ENCODE measurements around the gene ADAMTSL3. TPM values are rescaled to one million over a fixed set of nuclear protein-coding genes. Genes with fewer than 3 reads are reported as not detected.

The ADAMTSL3 gene
- total RNA-seq, 2 donors from 2014 or later = 0.79 to 3.4 TPM

DNA sequence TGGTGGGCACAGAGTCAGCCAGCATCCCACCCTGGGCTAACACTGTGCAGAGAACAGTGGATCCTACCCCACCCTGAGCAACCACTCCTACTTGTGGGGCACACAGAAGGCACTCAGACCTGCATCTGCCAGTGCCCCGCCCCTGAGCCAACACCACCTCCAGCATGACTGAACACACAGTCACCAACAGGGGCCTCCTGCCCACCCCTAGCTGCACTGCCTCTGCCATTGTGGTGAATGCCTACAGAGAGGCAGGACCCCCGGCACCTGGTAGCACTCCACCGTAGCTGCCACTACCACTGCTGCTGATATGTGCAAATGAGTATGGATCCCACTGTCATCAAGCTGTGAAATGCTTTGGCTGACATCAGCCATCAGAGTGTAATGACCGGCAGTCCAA lies 123.1 kb downstream of the ADAMTSL3 start:
- TF ChIP-seq, protein P1, sequence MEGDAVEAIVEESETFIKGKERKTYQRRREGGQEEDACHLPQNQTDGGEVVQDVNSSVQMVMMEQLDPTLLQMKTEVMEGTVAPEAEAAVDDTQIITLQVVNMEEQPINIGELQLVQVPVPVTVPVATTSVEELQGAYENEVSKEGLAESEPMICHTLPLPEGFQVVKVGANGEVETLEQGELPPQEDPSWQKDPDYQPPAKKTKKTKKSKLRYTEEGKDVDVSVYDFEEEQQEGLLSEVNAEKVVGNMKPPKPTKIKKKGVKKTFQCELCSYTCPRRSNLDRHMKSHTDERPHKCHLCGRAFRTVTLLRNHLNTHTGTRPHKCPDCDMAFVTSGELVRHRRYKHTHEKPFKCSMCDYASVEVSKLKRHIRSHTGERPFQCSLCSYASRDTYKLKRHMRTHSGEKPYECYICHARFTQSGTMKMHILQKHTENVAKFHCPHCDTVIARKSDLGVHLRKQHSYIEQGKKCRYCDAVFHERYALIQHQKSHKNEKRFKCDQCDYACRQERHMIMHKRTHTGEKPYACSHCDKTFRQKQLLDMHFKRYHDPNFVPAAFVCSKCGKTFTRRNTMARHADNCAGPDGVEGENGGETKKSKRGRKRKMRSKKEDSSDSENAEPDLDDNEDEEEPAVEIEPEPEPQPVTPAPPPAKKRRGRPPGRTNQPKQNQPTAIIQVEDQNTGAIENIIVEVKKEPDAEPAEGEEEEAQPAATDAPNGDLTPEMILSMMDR (conservative IDR thresholded peaks at IDR 0.05) = no peak
- no peak for DNase-seq
- Histone ChIP-seq H3K27me3 (ENCODE audit: control insufficient read depth, insufficient read depth, low read length, poor library complexity, severe bottlenecking) (no peaks in the 10 kb centered on the region), H3K9me3 (ENCODE audit: control insufficient read depth, low read length) (no peaks in the 10 kb centered on the region), H3K4me1 (ENCODE audit: control insufficient read depth, insufficient read depth, low read length) (no peaks in the 10 kb centered on the region), H3K36me3 (ENCODE audit: control insufficient read depth, insufficient read depth, low read length) (no peaks in the 10 kb centered on the region), H3K4me3 (ENCODE audit: low read length) (no peak overlapping the region), H3K9ac (ENCODE audit: extremely low read depth, low read length, poor library complexity, severe bottlenecking) (no peak overlapping the region), H3K27ac (ENCODE audit: low read depth, low read length) (no peak overlapping the region)
- WGBS, 2 experiments (ENCODE audit: insufficient coverage in 1 of 2, insufficient read length in 1 of 2) = 94 to 97% methylated on average over 3 to 4 of the region's 4 CpGs
- Mint-ChIP-seq H3K9me3 (no peaks in the 10 kb centered on the region), H3K4me1 (no peaks in the 10 kb centered on the region), H3K36me3 (ENCODE audit: low read depth) (no peaks in the 10 kb centered on the region), H3K27ac (no peak overlapping the region), H3K4me3 (no peak overlapping the region), H3K27me3 (ENCODE audit: insufficient read depth) (peaks cover 3% of the 10 kb centered on the region)

DNA sequence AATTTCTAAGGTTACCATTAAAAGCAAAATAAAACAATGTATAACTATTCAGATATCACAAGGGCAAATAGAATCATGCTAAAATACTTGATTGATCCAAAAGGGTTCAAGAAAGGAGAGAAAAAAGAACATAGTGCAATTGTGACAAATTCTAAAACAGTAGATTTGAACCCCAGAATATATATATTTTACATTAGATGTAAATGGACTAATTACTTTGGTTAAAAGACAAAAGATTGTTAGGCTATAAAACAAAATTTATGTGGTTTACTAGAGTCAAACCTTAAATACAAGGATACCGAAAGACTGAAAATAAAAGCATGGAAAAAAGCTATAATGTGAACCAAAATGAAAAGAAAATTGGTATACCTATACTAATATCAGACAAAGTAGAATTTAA lies 129.3 kb downstream of the ADAMTSL3 start:
- no peaks in the 10 kb centered on the region for H3K27me3 ChIP-seq (ENCODE audit: control insufficient read depth, insufficient read depth, low read length, poor library complexity, severe bottlenecking)
- TF ChIP-seq, protein P1 (conservative IDR thresholded peaks at IDR 0.05) = no peak
- no peaks in the 10 kb centered on the region for H3K36me3 ChIP-seq (ENCODE audit: control insufficient read depth, insufficient read depth, low read length)
- DNase-seq = no peak
- Mint-ChIP-seq H3K27me3 (ENCODE audit: insufficient read depth) (peaks cover 5% of the 10 kb centered on the region), H3K36me3 (ENCODE audit: low read depth) (no peaks in the 10 kb centered on the region), H3K9me3 (peaks cover 3% of the 10 kb centered on the region), H3K4me1 (no peaks in the 10 kb centered on the region), H3K27ac (no peak overlapping the region), H3K4me3 (no peak overlapping the region)
- no peak overlapping the region for H3K27ac ChIP-seq (ENCODE audit: low read depth, low read length)
- no peak overlapping the region for H3K4me3 ChIP-seq (ENCODE audit: low read length)
- H3K9me3 ChIP-seq (ENCODE audit: control insufficient read depth, low read length) = no peaks in the 10 kb centered on the region
- H3K9ac ChIP-seq (ENCODE audit: extremely low read depth, low read length, poor library complexity, severe bottlenecking) = no peak overlapping the region
- WGBS, 2 experiments (ENCODE audit: insufficient coverage in 1 of 2, insufficient read length in 1 of 2) = no CpG with 5 or more reads among the region's 1 CpG
- H3K4me1 ChIP-seq (ENCODE audit: control insufficient read depth, insufficient read depth, low read length) = no peaks in the 10 kb centered on the region

DNA sequence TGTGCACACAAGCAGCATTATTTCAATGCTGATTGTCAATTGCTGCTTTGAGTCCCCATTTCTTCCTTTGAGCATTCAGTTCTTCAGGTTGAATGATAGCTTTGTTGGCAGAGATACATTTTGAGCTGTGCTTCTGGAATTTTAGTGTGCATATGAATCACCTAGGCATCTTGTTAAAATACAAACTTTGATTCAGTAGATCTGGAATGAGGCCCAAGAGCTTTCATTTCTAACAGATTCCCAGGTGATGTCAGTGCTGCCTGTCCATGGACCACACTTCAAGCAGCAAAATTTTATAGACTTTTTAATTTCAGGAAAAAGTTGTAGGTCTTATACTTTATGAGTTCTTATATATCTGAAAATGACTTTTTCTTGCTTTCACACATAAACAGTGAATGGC lies 131.1 kb downstream of the ADAMTSL3 start:
- Mint-ChIP-seq H3K4me1 (no peaks in the 10 kb centered on the region), H3K4me3 (no peak overlapping the region), H3K27ac (no peak overlapping the region), H3K27me3 (ENCODE audit: insufficient read depth) (peaks cover 2% of the 10 kb centered on the region), H3K36me3 (ENCODE audit: low read depth) (no peaks in the 10 kb centered on the region), H3K9me3 (peaks cover 3% of the 10 kb centered on the region)
- no peaks in the 10 kb centered on the region for H3K4me1 ChIP-seq (ENCODE audit: control insufficient read depth, insufficient read depth, low read length)
- no peaks in the 10 kb centered on the region for H3K9me3 ChIP-seq (ENCODE audit: control insufficient read depth, low read length)
- H3K27ac ChIP-seq (ENCODE audit: low read depth, low read length) = no peak overlapping the region
- TF ChIP-seq, protein P1 (conservative IDR thresholded peaks at IDR 0.05) = no peak
- DNase-seq = no peak
- no peaks in the 10 kb centered on the region for H3K27me3 ChIP-seq (ENCODE audit: control insufficient read depth, insufficient read depth, low read length, poor library complexity, severe bottlenecking)
- H3K36me3 ChIP-seq (ENCODE audit: control insufficient read depth, insufficient read depth, low read length) = no peaks in the 10 kb centered on the region
- no peak overlapping the region for H3K9ac ChIP-seq (ENCODE audit: extremely low read depth, low read length, poor library complexity, severe bottlenecking)
- no peak overlapping the region for H3K4me3 ChIP-seq (ENCODE audit: low read length)
